Activated naive CD8-positive, alpha-beta T cell treated with anti-CD3 and anti-CD28 coated beads, Interleukin-2, amount 50 U/mL, for 24 hours (primary cell): ENCODE measurements around the gene STX10.
"Not testable (repeated sequence)": the region's sequence is repeated elsewhere in the genome, so short reads cannot be mapped to it uniquely, and the experiment has no call there.

Source experiments
- ATAC-seq: fragments of 150-1000 bp; cut with Tn5 transposase; one replicate; pipeline ENCODE4 v1.10.0; 2021
- DNase-seq: peaks from one replicate; pipeline ENCODE4 v3.0.0; 2021
- H3K27ac Mint-ChIP-seq: one replicate; pipeline ENCODE4 v1.8.0; 2021; ENCODE audit warnings: mild to moderate bottlenecking, mixed read lengths
- H3K27me3 Mint-ChIP-seq: one replicate; pipeline ENCODE4 v1.8.0; 2021; ENCODE audit warnings: mixed read lengths
- H3K36me3 Mint-ChIP-seq: one replicate; pipeline ENCODE4 v1.8.0; 2021; ENCODE audit warnings: low read depth, mixed read lengths
- H3K4me1 Mint-ChIP-seq: one replicate; pipeline ENCODE4 v1.8.0; 2021; ENCODE audit warnings: mixed read lengths
- H3K4me3 Mint-ChIP-seq: one replicate; pipeline ENCODE4 v1.8.0; 2021; ENCODE audit warnings: mild to moderate bottlenecking, moderate library complexity, mixed read lengths
- H3K9me3 Mint-ChIP-seq: one replicate; pipeline ENCODE4 v1.8.0; 2021; ENCODE audit warnings: mixed read lengths

The STX10 gene, protein sequence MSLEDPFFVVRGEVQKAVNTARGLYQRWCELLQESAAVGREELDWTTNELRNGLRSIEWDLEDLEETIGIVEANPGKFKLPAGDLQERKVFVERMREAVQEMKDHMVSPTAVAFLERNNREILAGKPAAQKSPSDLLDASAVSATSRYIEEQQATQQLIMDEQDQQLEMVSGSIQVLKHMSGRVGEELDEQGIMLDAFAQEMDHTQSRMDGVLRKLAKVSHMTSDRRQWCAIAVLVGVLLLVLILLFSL

DNA sequence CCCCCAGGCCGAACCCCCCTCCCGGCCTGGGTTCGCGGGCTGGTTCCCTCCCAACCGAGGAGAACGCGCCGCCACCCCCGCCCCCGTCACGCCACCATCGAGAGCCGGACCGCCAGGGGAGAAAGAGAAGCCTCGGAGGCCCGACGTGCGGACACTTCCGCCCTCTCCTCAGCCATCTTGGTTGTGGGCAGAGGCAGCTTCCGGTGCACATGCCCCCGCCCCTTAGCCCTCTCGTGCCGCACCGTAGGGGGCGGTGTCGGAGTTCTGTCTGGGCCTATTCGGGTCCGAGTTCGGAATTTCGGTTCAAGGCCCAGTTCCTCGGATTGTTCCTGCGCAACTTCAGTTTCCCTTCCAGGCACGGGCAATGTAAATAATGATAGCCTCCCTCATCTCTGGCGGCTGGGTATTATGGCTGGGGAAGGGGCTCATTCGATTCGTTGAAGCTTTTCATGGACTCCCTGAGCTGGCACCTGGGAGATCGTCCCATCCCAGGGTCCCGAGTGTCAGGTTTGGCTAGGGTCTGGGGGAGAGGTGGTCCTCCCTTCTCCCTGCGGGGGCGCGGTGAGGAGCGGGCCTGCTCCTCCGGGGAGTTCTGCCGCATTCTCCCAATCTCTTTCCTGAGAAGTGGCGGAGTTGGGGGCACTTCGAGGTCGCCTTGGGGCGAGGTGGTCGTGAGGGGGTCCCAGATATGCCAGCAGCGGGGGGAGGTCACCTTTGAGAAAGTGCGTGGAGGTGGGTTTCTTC, at the start of gene STX10, which contains the start of gene IER2:
Gene STX10, minus strand, starts transcription at position 189 of the 744 bp plus-strand sequence. CDS start 202 bp downstream, outside the sequence.
Gene IER2, plus strand, starts transcription at position 225 of the 744 bp plus-strand sequence. CDS start 2,776 bp downstream, outside the sequence.
- peak; percentile 94 for DNase-seq
- Mint-ChIP-seq H3K27ac (peak within 1 kb of the TSS; percentile 91), H3K9me3 (no peaks in the 10 kb centered on the region), H3K4me1 (peaks cover 36% of the 10 kb centered on the region), H3K4me3 (peak within 1 kb of the TSS; percentile 94), H3K36me3 (peaks cover 27% of the 10 kb centered on the region), H3K27me3 (peaks cover 3% of the 10 kb centered on the region)
- ATAC-seq, result peak; percentile 39

DNA sequence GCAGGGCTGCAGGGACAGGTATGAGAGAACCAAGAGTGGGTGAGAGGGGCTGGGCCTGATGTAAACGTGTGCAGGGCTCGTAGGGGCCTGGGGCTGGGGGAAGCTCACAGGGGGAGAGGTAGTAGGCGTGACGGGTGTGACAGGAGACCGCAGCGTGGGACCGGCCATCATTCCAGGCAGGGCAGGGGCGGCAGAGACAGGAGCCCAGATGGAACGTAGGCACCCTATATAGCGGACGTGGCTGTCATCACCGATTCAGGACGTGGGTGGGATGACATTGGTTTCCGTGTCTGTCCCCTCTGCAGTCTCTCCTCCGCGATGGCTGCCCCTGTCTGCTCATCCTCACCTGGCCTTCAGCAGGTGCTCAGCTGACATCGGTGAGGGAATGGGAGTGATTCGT, 48.5 kb upstream of the STX10 start:
- H3K9me3 Mint-ChIP-seq, result no peaks in the 10 kb centered on the region
- DNase-seq (no peak), ATAC-seq (no peak)
- no peaks in the 10 kb centered on the region for H3K27me3 Mint-ChIP-seq
- H3K4me1 Mint-ChIP-seq, result peaks cover 15% of the 10 kb centered on the region
- H3K27ac Mint-ChIP-seq, result no peak overlapping the region
- H3K36me3 Mint-ChIP-seq, result no peaks in the 10 kb centered on the region
- no peak overlapping the region for H3K4me3 Mint-ChIP-seq

- Mint-ChIP-seq H3K4me3 (no peak overlapping the region), H3K4me1 (peaks cover 30% of the 10 kb centered on the region), H3K27ac (no peak overlapping the region), H3K27me3 (no peaks in the 10 kb centered on the region), H3K36me3 (no peaks in the 10 kb centered on the region), H3K9me3 (no peaks in the 10 kb centered on the region)
- peak; percentile 54 for DNase-seq
- ATAC-seq, result no peak
Observed at GRCh38 chr19:13195678-13196077, 45.5 kb upstream of the STX10 start.

DNA sequence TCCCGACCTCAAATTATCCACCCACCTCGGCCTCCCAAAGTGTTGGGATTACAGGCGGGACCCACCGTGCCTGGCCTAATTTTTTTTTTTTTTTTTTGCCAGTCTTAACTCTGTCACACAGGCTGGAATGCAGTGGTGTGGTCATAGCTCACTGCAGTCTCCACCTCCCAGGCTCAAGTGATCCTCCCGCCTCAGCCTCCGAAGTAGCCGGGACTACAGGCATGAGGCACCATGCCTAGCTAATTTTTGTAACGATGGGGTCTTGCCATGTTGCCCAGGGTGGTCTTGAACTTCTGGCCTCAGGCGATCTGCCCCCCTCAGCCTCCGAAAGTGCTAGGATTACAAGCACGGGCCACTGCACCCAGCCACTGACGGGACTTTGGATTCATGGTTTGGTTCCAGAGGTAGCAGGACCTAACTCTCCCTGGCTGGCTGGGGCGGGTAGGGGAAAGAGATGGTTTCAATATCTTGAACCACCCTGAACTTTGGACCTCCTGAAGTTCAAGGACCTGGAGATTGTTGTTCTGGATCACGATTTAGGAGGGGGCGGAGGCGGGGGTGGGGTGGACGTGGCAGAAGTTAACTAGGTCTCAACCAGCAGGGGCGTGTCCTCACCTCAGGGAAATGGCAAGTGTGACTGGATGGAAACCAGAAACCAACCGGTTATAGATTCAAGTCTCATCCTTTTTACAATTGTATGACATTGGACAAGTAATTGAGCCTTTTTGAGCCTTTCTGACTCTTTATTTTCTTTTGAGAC, 40.8 kb upstream of the STX10 start:
- peaks cover 41% of the 10 kb centered on the region for H3K4me1 Mint-ChIP-seq
- no peaks in the 10 kb centered on the region for H3K27me3 Mint-ChIP-seq
- no peaks in the 10 kb centered on the region for H3K9me3 Mint-ChIP-seq
- DNase-seq (peak; percentile 64), ATAC-seq (peak; percentile 78)
- H3K4me3 Mint-ChIP-seq, result no peak overlapping the region
- H3K27ac Mint-ChIP-seq, result peak overlapping the region; percentile 82
- no peaks in the 10 kb centered on the region for H3K36me3 Mint-ChIP-seq

GRCh38 chr19:13189600-13189999, 39.4 kb upstream of the STX10 start:
- Mint-ChIP-seq H3K4me1 (peaks cover 34% of the 10 kb centered on the region), H3K27me3 (no peaks in the 10 kb centered on the region), H3K36me3 (no peaks in the 10 kb centered on the region), H3K9me3 (no peaks in the 10 kb centered on the region), H3K4me3 (no peak overlapping the region), H3K27ac (no peak overlapping the region)
- ATAC-seq, result no peak
- DNase-seq, result no peak

DNA sequence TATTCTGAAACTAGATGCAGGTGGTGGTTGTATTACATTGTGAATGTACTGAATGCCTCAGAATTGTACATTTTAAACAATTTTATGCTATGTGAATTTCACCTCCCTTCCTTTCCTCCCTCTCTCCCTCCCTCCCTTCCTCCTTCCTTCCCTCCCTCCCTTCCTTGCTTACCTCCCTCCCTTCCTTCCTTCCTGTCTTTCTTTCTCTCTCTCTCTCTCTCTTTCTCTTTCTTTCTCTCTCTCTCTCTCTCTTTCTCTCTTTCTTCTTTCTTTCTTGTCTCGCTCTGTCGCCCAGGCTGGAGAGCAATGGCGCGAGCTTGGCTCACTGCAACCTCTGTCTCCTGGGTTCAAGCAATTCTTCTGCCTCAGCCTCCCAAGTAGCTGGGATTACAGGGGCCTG, 37.2 kb upstream of the STX10 start:
- Mint-ChIP-seq H3K27ac (no peak overlapping the region), H3K27me3 (no peaks in the 10 kb centered on the region), H3K4me3 (no peak overlapping the region), H3K4me1 (peaks cover 27% of the 10 kb centered on the region), H3K36me3 (no peaks in the 10 kb centered on the region), H3K9me3 (no peaks in the 10 kb centered on the region)
- DNase-seq (no peak), ATAC-seq (no peak)

- peaks cover 31% of the 10 kb centered on the region for H3K4me1 Mint-ChIP-seq
- H3K4me3 Mint-ChIP-seq, H3K36me3 Mint-ChIP-seq, H3K9me3 Mint-ChIP-seq, H3K27ac Mint-ChIP-seq, DNase-seq, ATAC-seq, H3K27me3 Mint-ChIP-seq: not testable (repeated sequence)
Observed at GRCh38 chr19:13186688-13187087, 36.5 kb upstream of the STX10 start.

GRCh38 chr19:13185763-13186657, 35.8 kb upstream of the STX10 start:
- not testable (repeated sequence) for H3K4me3 Mint-ChIP-seq, H3K36me3 Mint-ChIP-seq, ATAC-seq, DNase-seq, H3K27ac Mint-ChIP-seq, H3K9me3 Mint-ChIP-seq, H3K27me3 Mint-ChIP-seq
- peaks cover 27% of the 10 kb centered on the region for H3K4me1 Mint-ChIP-seq

DNA sequence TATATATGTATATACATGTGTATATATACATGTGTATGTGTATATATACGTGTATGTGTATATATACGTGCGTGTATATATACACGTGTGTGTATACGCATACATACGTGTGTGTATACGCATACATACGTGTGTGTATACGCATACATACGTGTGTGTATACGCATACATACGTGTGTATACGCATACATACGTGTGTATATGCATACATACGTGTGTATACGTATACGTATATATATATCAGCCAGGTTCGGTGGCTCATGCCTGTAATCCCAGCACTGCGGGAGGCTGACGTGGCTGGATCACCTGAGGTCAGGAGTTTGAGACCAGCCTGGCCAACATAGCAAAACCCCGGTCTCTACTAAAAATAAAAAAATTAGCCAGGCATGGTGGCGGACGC, 34.8 kb upstream of the STX10 start:
- H3K4me3 Mint-ChIP-seq, H3K36me3 Mint-ChIP-seq, H3K27me3 Mint-ChIP-seq, H3K9me3 Mint-ChIP-seq, ATAC-seq, H3K27ac Mint-ChIP-seq, DNase-seq: not testable (repeated sequence)
- peaks cover 34% of the 10 kb centered on the region for H3K4me1 Mint-ChIP-seq

DNA sequence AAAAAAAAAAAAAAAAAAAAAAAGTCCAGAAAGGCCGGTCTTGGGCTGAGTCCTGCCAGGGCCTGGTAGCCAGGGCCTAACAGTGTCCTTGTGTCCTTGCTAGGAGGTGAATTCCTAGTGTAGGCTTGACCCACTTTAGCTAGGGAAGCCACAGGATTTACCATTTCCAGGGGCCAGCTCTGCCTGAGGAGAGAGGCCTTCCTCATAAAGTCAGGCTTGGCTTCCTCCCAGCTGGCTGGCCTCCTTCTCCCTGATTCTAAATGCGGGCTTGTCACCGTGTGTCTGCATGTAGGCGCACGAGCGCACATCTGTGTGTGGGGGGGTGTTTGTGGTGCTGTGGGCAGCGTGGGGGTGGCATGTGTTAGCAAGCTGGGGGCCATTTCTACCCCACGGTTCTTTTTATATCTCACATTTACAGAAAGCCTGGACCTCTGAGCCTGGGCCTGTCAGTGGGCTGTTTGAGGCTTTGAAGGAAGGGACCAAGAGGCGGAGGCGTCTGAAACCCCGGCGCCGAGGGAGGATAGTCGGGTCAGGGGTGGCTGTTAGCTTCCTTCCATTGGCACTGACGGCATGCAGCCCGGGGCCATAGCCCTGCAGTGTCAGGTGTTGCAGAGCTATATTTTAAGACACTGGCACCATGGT, 31.7 kb upstream of the STX10 start:
- peak; percentile 63 for DNase-seq
- ATAC-seq, result peak; percentile 83
- H3K36me3 Mint-ChIP-seq, result no peaks in the 10 kb centered on the region
- no peaks in the 10 kb centered on the region for H3K9me3 Mint-ChIP-seq
- H3K27ac Mint-ChIP-seq, result peak overlapping the region; percentile 84
- no peaks in the 10 kb centered on the region for H3K27me3 Mint-ChIP-seq
- peaks cover 31% of the 10 kb centered on the region for H3K4me1 Mint-ChIP-seq
- H3K4me3 Mint-ChIP-seq, result peak overlapping the region; percentile 34

- H3K4me1 Mint-ChIP-seq, result peaks cover 32% of the 10 kb centered on the region
- DNase-seq, H3K9me3 Mint-ChIP-seq, H3K27ac Mint-ChIP-seq, H3K27me3 Mint-ChIP-seq, H3K36me3 Mint-ChIP-seq, H3K4me3 Mint-ChIP-seq, ATAC-seq: not testable (repeated sequence)
Observed at GRCh38 chr19:13178291-13178690, 28.1 kb upstream of the STX10 start.

- H3K27ac Mint-ChIP-seq, result not testable (repeated sequence)
Observed at GRCh38 chr19:13177584-13177983, 27.4 kb upstream of the STX10 start.

GRCh38 chr19:13176345-13176744, 26.2 kb upstream of the STX10 start:
- Mint-ChIP-seq H3K4me1 (peaks cover 42% of the 10 kb centered on the region), H3K27ac (no peak overlapping the region), H3K36me3 (no peaks in the 10 kb centered on the region), H3K4me3 (no peak overlapping the region), H3K27me3 (no peaks in the 10 kb centered on the region), H3K9me3 (no peaks in the 10 kb centered on the region)
- no peak for ATAC-seq
- DNase-seq, result no peak

More at GRCh38 chr19:13177584-13177983, 27.4 kb upstream of the STX10 start:
- H3K9me3 Mint-ChIP-seq, H3K36me3 Mint-ChIP-seq, H3K27me3 Mint-ChIP-seq, ATAC-seq, DNase-seq, H3K4me3 Mint-ChIP-seq: not testable (repeated sequence)
- H3K4me1 Mint-ChIP-seq, result peaks cover 39% of the 10 kb centered on the region
